Common myeloid progenitor, CD34-positive (primary cell): ENCODE data around the gene VAMP2.

ENCODE experiments used
- CTCF ChIA-PET: fragments of 350-600 bp; sonication (Branson Sonifier 250); formaldehyde crosslinking; loops from one replicate; lab custom pipeline; 2021; ENCODE audit warnings: antibody characterized with exemption; lab: Charles Lee
- POLR2A ChIA-PET: fragments of 350-600 bp; sonication (Branson Sonifier 250); formaldehyde crosslinking; loops from one replicate; lab custom pipeline; 2021; ENCODE audit warnings: antibody characterized with exemption; lab: Charles Lee
- DNase-seq, 3 donors: peaks; one replicate each; pipeline versions ENCODE4 v3.0.0 to v3.0.0-alpha.2; 2013
- H3K27ac ChIP-seq, 2 experiments: 1 replicate in 1 of 2; 2 replicates in 1 of 2; pipeline ENCODE4 v1.7.0; 2013; ENCODE audit warnings: inconsistent platforms in 2 of 2, low read length in 2 of 2, mild to moderate bottlenecking in 2 of 2, low read depth in 1 of 2, moderate library complexity in 1 of 2; ENCODE audit not compliant: severe bottlenecking in 2 of 2, insufficient read depth in 1 of 2, poor library complexity in 1 of 2
- H3K27me3 ChIP-seq, 5 experiments: replicated peaks in 2 of 5; 1 replicate in 3 of 5; 2 replicates in 2 of 5; pipeline versions ENCODE4 v1.6.1 to v1.7.0; 2013; ENCODE audit warnings: low read length in 4 of 5, mild to moderate bottlenecking in 2 of 5, moderate library complexity in 2 of 5, inconsistent platforms in 1 of 5; ENCODE audit not compliant: insufficient read depth in 5 of 5, control insufficient read depth in 4 of 5
- H3K36me3 ChIP-seq, 4 experiments: 1 replicate in 2 of 4; 2 replicates in 2 of 4; pipeline versions ENCODE4 v1.6.1 to v1.7.0; 2013; ENCODE audit warnings: low read length in 3 of 4, control low read depth in 1 of 4, mild to moderate bottlenecking in 1 of 4; ENCODE audit not compliant: control insufficient read depth in 4 of 4, insufficient read depth in 4 of 4
- H3K4me1 ChIP-seq, 4 experiments: 1 replicate in 3 of 4; 2 replicates in 1 of 4; pipeline versions ENCODE4 v1.6.1 to v1.7.1; 2013; ENCODE audit warnings: low read length in 3 of 4, mild to moderate bottlenecking in 3 of 4, control low read depth in 1 of 4, inconsistent platforms in 1 of 4, moderate library complexity in 1 of 4; ENCODE audit not compliant: control insufficient read depth in 4 of 4, insufficient read depth in 4 of 4; ENCODE audit errors: control extremely low read depth in 1 of 4
- H3K4me3 ChIP-seq, 7 experiments: 1 replicate in 4 of 7; 2 replicates in 3 of 7; pipeline versions ENCODE4 v1.5.1 to v1.7.0; 2013; ENCODE audit warnings: mild to moderate bottlenecking in 7 of 7, low read length in 6 of 7, moderate library complexity in 6 of 7, inconsistent platforms in 2 of 7, low read depth in 2 of 7, control low read depth in 1 of 7; ENCODE audit not compliant: insufficient read depth in 4 of 7, control insufficient read depth in 1 of 7; ENCODE audit errors: extremely low read depth in 1 of 7
- H3K9me3 ChIP-seq, 5 experiments: 1 replicate in 4 of 5; 2 replicates in 1 of 5; pipeline versions ENCODE4 v1.6.1 to v1.7.1; 2013; ENCODE audit warnings: low read length in 4 of 5, mild to moderate bottlenecking in 2 of 5, inconsistent platforms in 1 of 5, low read depth in 1 of 5, moderate library complexity in 1 of 5; ENCODE audit not compliant: control insufficient read depth in 4 of 5, insufficient read depth in 2 of 5; ENCODE audit errors: control extremely low read depth in 1 of 5
- WGBS: methylation state at CpG from one replicate; pipeline ENCODE4 v1.1.5; 2013; ENCODE audit not compliant: insufficient coverage; 5-methylcytosine and 5-hydroxymethylcytosine counted together

VAMP2 gene

DNA sequence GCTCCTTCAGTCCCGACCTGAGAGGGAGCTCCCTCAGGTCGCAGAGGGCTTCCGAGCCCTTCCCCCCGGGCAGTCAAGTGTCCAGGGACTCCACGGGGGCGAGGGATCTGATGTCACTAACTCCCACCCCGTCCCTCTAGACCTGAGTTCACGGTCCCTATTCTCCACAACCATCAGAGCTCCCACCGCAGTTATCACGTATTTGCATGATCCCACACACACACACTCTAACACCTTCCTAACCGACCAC, 6.8 kb downstream of the VAMP2 start:
- no peak for DNase-seq
- no peaks in the 10 kb centered on the region for H3K9me3 ChIP-seq
- peaks cover 15 to 68% (median 65%) of the 10 kb centered on the region in 4 experiments for H3K4me1 ChIP-seq
- CTCF ChIA-PET = interaction anchor here (1.2 to 19.3 kb wide), 3 partner anchors 14 to 64 kb away, joined by 3 to 292 read pairs (median 3); partner anchors contain the start of gene PER1
- 0% methylated on average over 8 of the region's 11 CpGs for WGBS
- peak overlapping the region; percentile 61 to 88 (median 73) for H3K4me3 ChIP-seq
- H3K27me3 ChIP-seq = no peaks in the 10 kb centered on the region
- H3K36me3 ChIP-seq = peaks cover 0 to 20% (median 13%) of the 10 kb centered on the region in 4 experiments
- POLR2A ChIA-PET = interaction anchor here (2.2 to 4.3 kb wide), 3 partner anchors 12 to 17 kb away, joined by 23 to 33 read pairs (median 24); no protein-coding TSS in a partner anchor
- H3K27ac ChIP-seq = peak overlapping the region; percentile 91 to 96

DNA sequence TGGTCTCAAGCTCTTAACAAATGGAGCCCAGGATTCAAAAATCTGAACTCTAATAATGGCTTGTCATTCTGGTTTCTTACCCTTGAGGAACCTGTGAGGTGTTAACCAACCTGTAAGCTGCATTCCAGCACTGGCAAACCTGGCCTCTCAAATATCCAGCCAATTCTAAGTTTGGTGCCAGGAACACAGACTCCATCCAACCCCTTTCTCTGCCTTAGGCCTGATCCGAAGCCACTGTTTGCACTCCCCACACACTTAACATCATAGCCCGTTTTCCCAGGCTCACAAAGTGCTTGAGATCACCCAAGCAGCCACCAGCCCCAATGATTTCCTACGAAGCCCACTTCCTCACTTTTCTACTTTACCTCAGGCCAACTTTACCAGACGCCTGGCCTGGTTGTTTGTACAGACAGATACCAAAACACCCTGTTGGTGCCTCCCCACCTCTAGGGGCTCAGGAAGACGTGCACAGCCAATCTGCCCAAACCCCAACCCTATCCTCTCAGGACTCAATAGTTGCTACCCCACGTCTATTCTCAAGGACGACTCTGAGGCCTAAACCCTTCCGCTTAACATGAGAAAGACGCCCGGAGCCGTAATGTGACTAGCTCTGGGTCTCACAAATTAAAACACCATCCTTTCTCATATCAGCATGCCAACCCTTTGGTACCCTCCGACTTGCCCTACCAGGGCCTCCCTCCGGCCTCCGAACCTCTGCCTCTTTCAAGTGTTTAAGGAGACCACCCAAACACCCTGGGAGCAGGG, 7.3 kb downstream of the VAMP2 start:
- DNase-seq = no peak
- WGBS = 60% methylated on average over 14 of the region's 14 CpGs
- ChIA-PET POLR2A (interaction anchor here (1.8 to 4.3 kb wide), 4 partner anchors 12 to 18 kb away, joined by 10 to 33 read pairs (median 24); no protein-coding TSS in a partner anchor), CTCF (interaction anchor here (1.4 to 19.3 kb wide), 2 partner anchors 14 to 32 kb away, joined by 3 to 292 read pairs; partner anchors contain the start of gene PER1)
- H3K4me1 ChIP-seq = peaks cover 15 to 68% (median 68%) of the 10 kb centered on the region in 4 experiments
- no peaks in the 10 kb centered on the region for H3K9me3 ChIP-seq
- peak overlapping the region; percentile 91 to 96 for H3K27ac ChIP-seq
- H3K4me3 ChIP-seq = peak overlapping the region; percentile 61 to 88 (median 73)
- no peaks in the 10 kb centered on the region for H3K27me3 ChIP-seq
- H3K36me3 ChIP-seq = peaks cover 0 to 15% (median 12%) of the 10 kb centered on the region in 4 experiments

DNA sequence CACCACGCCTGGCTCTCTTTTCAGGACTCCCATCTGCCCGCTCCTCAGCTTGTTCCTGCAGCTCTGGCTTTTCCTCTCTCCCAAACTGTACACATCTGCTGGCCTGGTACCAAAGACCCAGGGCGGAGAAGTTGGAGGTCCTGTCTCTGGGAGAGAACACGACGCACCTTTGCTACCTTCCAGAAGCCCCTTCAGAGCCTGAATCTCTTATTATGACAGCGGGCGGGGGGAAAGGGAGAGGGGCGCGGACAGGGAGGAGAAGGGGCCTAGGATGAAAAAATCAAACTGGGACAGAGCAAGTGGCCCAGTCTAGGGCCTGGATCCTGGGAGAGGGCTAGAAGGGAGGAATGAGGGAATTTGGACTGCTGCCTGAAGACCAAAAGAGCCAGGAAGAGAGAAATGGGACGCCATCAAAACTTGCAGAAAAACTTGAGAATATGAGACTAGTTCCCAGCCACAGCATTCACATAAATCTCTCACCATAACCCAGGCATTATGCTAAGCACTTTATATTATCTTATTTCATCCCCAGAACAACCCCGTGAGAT, 8.1 kb downstream of the VAMP2 start:
- DNase-seq = no peak
- CTCF ChIA-PET = interaction anchor here (1.5 to 19.3 kb wide), 2 partner anchors 13 to 28 kb away, joined by 4 to 292 read pairs; partner anchors contain the start of gene PER1
- Histone ChIP-seq H3K9me3 (no peaks in the 10 kb centered on the region), H3K4me1 (peaks cover 15 to 74% (median 71%) of the 10 kb centered on the region in 4 experiments), H3K27me3 (no peaks in the 10 kb centered on the region), H3K36me3 (peaks cover 6 to 13% (median 10%) of the 10 kb centered on the region in 4 experiments), H3K4me3 (peak overlapping the region in 6 of 7 experiments; percentile 8 to 88 (median 54)), H3K27ac (peak overlapping the region in 1 of 2 experiments; percentile 95)
- WGBS = 95% methylated on average over 5 of the region's 11 CpGs
- POLR2A ChIA-PET = interaction anchor here (1.8 to 4.3 kb wide), 3 partner anchors 11 to 19 kb away, joined by 10 to 24 read pairs (median 10); no protein-coding TSS in a partner anchor

GRCh38 chr17:8153957-8154607, 8.7 kb downstream of the VAMP2 start:
- Histone ChIP-seq H3K36me3 (peaks cover 6 to 14% (median 10%) of the 10 kb centered on the region in 4 experiments), H3K9me3 (no peaks in the 10 kb centered on the region), H3K4me1 (peaks cover 15 to 74% (median 71%) of the 10 kb centered on the region in 4 experiments), H3K27me3 (no peaks in the 10 kb centered on the region), H3K4me3 (peak overlapping the region in 5 of 7 experiments; percentile 36 to 88 (median 73)), H3K27ac (peak overlapping the region; percentile 87 to 95)
- peak; percentile 95 to 97 (median 95) for DNase-seq
- 2% methylated on average over 11 of the region's 22 CpGs for WGBS
- CTCF ChIA-PET = interaction anchor here (1.5 to 19.3 kb wide), 2 partner anchors 13 to 27 kb away, joined by 4 to 292 read pairs; partner anchors contain the start of gene PER1
- POLR2A ChIA-PET = interaction anchor here (0.6 to 4.3 kb wide), 4 partner anchors 10 to 912 kb away, joined by 3 to 24 read pairs (median 10); no protein-coding TSS in a partner anchor

GRCh38 chr17:8153525-8153956, 9.2 kb downstream of the VAMP2 start:
- H3K4me3 ChIP-seq = peak overlapping the region in 3 of 7 experiments; percentile 26 to 88 (median 83)
- no peaks in the 10 kb centered on the region for H3K9me3 ChIP-seq
- peaks cover 6 to 18% (median 14%) of the 10 kb centered on the region in 4 experiments for H3K36me3 ChIP-seq
- CTCF ChIA-PET = interaction anchor here (1.5 to 19.3 kb wide), 2 partner anchors 12 to 27 kb away, joined by 4 to 292 read pairs; partner anchors contain the start of gene PER1
- peak overlapping the region; percentile 87 to 95 for H3K27ac ChIP-seq
- H3K27me3 ChIP-seq = no peaks in the 10 kb centered on the region
- peaks cover 15 to 72% (median 69%) of the 10 kb centered on the region in 4 experiments for H3K4me1 ChIP-seq
- POLR2A ChIA-PET = interaction anchor here (0.6 to 4.3 kb wide), 5 partner anchors 10 to 912 kb away, joined by 3 to 24 read pairs (median 10); no protein-coding TSS in a partner anchor
- WGBS = 21% methylated on average over 11 of the region's 13 CpGs
- DNase-seq = peak; percentile 69 to 84 (median 81)

DNA sequence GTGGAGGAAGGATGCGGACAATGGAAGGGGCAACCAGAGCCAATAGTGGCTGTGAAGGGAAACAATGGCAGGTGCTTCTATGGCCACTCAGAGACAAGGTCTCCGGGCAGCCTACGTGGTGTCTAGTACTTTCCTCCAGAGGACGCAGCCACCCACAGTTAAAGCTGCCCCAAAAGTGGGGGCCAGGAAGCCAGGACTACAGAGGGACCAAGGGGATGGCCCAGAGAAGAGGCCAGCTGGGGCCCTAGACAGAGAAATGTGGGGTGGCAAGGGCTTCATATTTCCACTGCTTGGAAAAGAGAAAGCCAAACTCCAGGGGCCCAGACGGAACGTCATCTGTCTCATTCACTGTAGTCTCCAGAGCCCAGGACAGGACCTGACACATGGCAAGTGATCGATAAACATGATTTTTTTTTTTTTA, 9.7 kb downstream of the VAMP2 start:
- no peak for DNase-seq
- ChIA-PET POLR2A (interaction anchor here (0.6 to 4.3 kb wide), 3 partner anchors 9 to 521 kb away, joined by 3 to 24 read pairs (median 10); no protein-coding TSS in a partner anchor), CTCF (interaction anchor here (1.5 to 19.3 kb wide), 2 partner anchors 12 to 26 kb away, joined by 4 to 292 read pairs; partner anchors contain the start of gene PER1)
- WGBS = 95% methylated on average over 7 of the region's 7 CpGs
- Histone ChIP-seq H3K36me3 (peaks cover 6 to 23% (median 18%) of the 10 kb centered on the region in 4 experiments), H3K4me1 (peaks cover 15 to 69% (median 66%) of the 10 kb centered on the region in 4 experiments), H3K9me3 (no peaks in the 10 kb centered on the region), H3K4me3 (peak overlapping the region in 3 of 7 experiments; percentile 26 to 89 (median 88)), H3K27ac (no peak overlapping the region), H3K27me3 (no peaks in the 10 kb centered on the region)
